ENCODE measurements around the gene GAS2L2.

DNA sequence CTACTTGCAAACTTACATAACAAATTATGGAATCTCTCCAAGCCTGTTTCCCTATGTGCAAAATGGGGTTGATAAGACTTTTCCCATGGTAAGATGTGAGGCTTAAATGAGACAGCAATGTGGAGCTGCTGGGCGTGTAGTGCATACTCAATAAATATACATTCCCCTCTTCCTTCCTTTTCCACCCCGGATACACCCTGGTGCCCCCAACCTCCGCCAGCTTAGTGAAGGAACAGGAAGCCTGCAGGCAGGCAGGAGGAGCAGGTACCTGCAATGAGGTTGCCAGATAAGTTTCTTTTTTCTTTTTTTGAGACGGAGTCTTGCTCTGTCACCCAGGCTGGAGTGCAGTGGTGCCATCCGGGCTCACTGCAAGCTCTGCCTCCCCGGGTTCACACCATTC, 22.5 kb upstream of the GAS2L2 start:
- TF ChIP-seq TCF7L2 (IDR thresholded peaks at IDR 0.05; ENCODE audit: low read depth, low read length), result no peak
- TF ChIP-seq, protein P1, sequence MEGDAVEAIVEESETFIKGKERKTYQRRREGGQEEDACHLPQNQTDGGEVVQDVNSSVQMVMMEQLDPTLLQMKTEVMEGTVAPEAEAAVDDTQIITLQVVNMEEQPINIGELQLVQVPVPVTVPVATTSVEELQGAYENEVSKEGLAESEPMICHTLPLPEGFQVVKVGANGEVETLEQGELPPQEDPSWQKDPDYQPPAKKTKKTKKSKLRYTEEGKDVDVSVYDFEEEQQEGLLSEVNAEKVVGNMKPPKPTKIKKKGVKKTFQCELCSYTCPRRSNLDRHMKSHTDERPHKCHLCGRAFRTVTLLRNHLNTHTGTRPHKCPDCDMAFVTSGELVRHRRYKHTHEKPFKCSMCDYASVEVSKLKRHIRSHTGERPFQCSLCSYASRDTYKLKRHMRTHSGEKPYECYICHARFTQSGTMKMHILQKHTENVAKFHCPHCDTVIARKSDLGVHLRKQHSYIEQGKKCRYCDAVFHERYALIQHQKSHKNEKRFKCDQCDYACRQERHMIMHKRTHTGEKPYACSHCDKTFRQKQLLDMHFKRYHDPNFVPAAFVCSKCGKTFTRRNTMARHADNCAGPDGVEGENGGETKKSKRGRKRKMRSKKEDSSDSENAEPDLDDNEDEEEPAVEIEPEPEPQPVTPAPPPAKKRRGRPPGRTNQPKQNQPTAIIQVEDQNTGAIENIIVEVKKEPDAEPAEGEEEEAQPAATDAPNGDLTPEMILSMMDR (IDR thresholded peaks at IDR 0.05), result no peak
- TF ChIP-seq POLR2AphosphoS5 (IDR thresholded peaks at IDR 0.05; ENCODE audit: low read depth, low read length), result no peak

All from Panc1 (cell line).